Retina (tissue), 1 donor: ENCODE results near the gene FAM167B.

ENCODE experiments used
- DNase-seq: peaks from one replicate; pipeline ENCODE4 v3.0.0-alpha.2; 2016

Gene FAM167B

DNA sequence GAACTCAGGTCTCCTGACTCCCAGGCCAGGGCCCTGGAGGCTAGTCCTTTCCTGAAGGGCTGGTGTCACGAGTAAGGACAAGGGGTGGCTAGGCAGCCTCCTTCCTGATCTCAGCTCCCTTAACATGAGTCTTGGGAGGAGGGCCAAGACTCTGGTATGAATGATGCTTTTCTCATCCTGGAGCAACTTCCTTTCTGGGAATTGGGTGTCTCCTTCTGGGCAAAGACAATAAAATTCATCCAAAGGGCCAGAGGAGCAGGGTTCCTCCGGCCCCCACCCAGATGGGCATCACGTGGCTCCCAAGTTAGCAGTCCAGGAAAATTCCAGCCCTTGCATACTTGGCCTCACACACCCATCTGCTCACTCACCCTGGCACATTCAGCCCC lies at the start of gene FAM167B:
FAM167B (plus strand) TSS at position 335 of the 386 bp plus-strand sequence. CDS start 200 bp downstream, outside the sequence.
- no peak for DNase-seq

DNA sequence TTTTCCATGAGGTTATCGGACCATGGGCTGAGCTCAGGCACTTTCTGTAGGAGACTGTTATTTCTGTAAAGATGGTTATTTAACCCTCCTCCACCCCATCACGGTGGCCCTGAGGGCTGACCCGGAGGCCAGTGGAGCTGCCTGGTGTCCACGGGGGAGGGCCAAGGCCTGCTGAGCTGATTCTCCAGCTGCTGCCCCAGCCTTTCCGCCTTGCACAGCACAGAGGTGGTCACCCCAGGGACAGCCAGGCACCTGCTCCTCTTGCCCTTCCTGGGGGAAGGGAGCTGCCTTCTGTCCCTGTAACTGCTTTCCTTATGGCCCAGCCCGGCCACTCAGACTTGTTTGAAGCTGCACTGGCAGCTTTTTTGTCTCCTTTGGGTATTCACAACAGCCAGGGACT lies 49.2 kb upstream of the FAM167B start:
- peak; percentile 47 for DNase-seq

DNA sequence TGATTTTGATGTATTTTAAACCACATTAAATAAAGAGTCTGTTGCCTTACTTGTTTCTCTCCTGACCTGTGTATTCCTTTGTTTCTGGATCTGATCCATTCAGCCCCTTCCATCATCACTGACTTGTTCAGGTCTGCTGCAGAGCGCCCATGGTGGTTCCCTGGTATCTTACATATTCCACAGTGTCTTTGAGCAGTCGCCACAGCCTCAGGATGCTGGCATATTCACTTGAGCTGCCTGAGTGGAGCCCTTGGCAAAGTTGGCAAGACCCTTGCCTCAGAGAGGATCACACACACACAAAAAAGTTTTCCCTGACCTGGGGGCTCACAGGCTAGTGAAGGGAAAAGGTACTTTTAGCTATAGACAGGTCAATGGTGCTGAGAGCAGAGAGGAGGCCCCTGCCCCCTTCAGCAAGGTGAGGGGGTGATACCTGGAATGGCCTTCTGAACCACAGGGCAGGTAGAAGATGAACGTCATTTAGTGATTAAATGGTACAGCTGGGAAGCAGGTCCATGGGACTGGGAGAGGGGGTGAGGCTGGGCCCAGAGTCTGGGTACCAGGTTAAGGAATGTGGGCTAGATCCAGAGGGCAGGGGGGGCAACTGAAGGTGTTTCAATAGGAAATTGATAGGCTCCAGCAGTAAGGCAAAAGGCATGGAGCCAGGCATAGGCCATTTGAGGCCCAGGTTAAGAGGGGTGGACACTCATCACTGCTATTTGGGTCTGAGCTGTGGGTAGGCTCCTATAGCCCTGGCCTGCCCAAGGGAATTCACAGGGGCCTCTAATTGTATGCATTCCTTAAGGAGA lies 48.6 kb upstream of the FAM167B start:
- peak; percentile 21 for DNase-seq

DNA sequence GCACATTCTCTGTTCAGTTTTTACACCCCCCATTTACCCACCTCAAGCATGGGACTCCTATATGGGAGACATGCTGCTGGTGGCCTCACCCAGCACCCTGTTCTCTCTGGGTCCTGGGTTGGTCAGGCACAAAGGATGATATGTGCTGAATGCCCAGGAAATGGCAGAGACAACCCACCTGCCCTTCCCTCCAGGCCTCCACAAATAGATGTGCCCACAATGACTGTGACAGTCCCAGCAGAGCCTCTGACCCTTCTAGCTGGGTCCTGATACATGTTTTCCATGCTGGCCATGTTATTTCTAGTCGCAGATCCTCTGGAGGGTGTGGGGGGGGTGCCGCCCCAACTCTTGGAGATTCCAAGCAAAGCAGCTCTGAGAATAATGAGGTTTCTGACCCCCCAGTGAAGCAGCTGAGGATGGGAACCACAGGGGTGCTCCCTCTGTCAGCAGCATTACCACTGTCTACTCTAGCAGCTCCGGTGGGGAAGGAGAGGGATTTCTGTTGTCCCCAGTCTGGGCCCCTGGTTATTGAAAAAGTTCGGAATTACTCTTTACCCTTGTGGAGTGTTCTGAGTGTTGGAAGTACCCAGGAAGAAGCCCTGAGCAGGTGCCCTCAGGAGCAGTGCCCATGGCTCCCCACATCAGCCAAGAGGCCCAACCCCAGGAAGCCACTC lies 47.8 kb upstream of the FAM167B start:
- DNase-seq: peak; percentile 21

DNA sequence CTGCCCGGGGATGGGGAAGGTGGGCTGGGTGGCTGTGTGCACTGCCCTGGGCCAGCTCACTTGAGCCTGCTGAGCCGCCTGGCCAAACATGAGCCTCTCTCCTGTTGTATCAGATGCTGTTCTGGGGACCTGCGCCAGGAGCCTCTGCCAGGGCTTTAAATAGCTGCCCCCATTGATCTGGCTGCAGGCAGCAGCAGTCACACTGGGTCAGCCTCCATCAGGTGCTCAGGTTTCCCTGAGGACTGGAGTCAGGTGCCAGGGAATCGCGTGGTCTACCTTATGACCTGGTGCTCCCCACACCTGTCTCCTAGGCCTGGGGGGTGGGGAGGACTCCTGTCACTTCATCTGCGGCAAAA lies 47.3 kb upstream of the FAM167B start:
- DNase-seq: peak; percentile 45

DNA sequence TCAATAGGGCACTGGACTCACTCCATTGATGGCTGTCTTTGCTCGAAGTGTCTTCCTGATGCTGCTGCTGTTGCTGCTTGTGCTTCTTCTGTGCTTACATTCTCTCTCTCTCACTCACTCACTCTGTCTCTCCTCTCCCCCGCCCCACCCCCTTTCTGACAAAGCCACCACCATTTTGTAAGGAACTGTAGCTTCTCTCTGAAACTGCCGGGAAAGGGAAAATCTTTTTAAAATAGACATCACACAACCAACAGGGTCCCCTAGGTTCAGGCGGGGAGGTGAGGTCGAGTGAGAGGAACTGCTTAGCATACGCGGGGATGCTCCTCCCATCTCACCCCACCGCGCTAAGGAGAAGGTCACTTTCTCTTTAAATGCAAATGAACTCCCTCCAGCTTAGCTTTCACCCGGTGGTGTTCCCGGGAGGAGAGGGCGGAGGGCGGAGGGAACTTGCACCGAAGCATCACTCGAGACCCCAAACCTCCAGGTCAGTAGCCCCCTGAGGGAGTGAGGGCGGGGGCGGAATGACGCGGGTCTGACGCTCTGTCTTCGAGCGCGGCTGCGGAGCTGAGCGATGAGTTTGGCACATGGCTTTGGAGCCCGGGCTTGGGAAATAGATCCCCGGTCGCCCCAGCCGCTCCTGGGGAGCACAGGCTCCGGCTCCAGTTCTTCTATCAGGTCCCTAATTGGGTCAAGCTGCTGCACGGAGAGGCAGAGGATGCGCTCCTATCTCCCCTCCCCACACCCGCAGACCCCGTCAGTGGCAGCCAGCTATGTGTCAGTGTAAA lies 46.6 kb upstream of the FAM167B start, which contains the start of gene CCDC28B:
CCDC28B (plus strand) TSS at position 370 of the 785 bp plus-strand sequence. CDS start 1,341 bp downstream, outside the sequence.
- DNase-seq: peak; percentile 95

DNA sequence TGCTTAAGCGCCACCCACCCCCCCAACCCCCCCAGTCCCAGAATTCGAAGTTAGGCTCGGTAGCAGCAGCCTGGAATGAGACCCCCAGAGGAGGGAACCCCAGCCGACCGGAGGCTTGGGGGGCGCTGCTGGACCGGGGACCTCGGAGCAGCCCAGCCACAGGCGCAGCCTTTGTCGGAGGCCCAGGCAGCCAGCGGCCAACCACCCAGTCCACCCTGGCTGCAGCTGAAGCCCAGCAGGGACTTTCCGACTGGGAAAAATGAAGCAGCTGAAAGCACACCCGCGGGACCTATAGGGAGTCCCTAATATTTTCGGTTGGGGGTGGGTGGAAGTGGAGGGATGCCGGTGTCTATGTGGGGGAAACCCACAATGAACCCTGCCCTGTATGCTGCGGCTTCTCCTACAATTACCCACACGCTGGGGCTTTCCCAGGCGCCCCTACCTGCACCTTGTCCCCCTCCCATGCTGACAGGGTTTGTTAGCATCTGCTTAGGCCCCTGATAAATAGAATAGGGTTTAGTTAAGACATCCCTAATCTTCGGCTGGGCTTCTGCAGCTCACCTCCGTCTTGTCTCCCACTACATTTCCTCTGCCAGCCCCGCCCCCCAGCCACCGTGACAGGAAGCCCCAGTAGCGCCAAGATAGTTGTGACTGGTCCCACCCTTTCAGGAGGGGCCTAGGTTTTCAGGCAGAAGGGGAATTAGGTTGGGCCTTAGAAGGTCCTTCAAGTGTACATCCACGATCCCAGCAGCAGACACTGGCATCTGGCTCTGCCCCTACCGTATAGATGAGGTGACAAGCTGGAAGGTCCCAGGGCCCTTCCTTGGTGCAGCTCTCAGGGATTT lies 45.8 kb upstream of the FAM167B start:
- no peak for DNase-seq

DNA sequence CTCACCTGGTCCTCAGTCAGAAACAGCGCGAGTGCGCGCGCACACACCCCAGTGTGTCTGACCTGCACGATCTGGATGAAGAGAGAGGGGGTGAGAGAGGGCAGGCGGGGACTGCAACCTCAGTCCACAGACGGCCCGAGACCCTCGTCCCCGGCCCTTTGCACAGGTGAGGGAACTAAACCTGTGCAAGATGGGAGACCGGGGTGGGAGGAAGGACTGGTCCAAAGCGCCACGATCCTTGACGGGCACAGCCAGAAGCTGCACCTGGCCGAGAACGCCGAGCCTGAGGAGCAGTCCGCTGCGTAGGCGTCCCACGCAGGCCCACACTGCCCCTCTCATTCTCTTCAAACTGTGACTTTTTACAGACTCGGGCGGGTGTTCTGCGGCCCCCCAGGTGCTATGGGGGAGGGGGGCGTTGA lies 42.1 kb upstream of the FAM167B start:
- DNase-seq: no peak

DNA sequence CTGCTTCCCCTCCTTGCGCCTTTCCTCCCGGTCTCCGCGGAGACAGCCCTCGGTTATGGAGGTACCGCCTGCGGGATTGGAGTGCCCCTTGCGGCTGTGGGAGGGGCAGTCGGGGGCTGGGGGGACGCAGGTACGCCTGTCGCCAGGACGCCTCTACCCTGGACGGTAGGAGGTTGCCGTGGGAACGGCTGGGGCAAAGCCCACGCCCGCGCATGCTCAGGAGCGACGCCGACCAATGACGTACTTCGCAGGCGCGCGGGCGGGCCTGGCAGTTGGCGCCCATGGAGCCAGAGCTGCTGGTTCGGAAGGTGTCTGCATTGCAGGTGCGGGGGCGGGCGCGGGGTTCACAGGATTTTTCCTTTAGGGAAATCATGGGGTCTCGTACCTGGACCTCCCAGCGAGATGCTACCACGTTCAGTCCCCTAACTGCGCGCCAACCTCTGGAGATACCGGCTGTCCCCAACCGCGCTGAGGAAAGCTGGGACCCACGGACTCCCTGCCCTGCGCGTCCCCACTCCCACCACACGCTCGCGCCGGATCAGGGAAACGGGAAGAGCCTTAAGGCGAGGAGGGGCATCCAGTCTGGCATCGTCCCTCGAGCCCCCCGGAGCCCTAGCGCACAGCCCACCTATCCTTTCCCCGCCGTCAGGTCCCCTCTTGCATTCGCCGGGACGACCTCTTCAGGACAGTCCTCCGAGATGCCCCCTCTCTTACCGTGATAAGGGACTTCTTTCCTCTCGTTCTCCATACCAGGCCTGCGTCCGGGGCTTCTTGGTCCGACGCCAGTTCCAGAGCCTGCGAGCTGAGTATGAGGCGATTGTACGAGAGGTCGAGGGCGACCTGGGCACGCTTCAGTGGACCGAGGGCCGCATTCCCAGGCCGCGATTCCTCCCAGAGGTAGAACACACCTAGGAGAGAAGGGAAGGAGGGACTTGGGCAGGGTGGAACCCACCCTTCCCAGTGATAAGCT lies 41.3 kb upstream of the FAM167B start, which contains the start of gene IQCC:
IQCC (plus strand) TSS at position 271 of the 970 bp plus-strand sequence; CDS start at position 282, 11 bp downstream.
- peak; percentile 94 for DNase-seq

DNA sequence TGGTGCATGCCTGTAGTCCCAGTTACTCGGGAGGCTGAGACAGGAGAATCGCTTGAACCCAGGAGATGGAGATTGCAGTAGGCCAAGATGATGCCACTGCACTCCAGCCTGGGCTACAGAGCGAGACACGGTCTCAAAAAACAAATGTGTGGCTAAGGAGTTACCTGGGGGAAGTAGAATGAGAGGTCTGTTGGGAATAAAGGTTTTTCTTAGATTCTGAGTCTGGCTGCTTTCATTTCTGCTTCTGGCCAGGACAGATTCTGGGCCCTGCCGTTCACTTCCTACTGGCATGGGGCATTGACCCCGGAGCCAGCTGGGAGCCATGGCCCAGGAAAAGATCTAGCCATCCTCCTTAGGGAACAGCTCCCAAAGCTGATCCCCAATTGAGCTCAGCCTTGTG lies 38.6 kb upstream of the FAM167B start:
- DNase-seq: no peak

DNA sequence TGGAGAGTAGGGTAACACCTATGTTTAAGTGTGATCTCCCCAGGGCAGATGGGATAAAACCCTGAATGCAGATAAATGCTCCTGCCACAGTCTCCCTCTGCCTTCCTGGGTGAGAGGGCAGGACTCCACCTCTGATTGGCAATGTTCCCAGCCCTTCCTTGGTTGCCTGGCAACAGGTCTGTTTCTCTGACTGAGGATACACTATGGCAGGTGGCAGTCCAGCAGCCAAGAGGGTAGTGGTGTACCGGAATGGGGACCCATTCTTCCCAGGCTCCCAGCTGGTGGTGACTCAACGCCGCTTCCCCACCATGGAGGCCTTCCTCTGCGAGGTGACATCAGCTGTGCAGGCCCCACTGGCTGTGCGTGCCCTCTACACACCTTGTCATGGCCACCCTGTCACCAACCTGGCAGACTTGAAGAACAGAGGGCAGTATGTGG lies 38.1 kb upstream of the FAM167B start, which contains the start of gene DCDC2B:
DCDC2B (plus strand) TSS at position 199 of the 438 bp plus-strand sequence; CDS start at position 204, 5 bp downstream.
- DNase-seq: no peak

DNA sequence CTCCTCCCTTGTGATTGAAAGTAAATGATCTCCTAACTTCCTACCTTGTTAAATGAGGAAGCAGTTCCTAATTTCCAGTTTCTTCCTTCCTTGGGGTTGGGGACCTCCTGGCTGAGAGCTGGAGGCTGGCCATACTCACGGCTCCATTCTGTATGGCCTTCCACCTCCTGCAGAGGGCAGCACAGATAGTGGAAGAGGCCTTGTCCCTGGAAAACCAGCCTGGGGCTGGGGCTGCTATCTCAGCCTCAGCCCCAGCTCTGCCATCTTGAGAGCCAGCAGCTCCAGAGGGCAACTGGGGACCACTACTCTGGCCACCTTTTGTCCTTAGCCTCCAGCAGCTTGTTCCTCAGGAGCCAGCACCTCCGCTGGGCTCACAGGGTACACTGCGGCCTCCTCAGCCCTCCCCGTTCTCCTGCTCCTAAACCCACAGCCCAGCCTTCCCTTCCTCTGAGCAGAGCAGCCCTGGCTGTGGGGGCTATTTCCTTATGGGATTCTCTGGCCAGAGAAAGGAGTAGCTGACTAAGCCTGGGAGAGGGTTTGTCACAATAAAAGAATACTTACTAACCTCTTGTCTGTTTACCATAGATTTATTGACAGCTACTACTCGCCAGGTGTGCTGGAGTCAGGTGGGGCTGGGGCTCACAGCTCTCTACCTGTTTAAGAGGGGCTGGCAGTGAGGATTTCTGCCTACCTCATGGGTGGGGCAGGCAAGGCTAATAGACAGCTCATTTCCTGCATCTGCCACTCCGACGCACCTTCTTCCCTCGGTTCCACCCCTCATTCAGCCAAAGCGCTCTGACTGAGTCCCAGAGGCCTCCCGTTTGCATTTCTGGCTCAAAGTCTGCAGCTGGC lies 31.2 kb upstream of the FAM167B start:
- DNase-seq: peak; percentile 69

DNA sequence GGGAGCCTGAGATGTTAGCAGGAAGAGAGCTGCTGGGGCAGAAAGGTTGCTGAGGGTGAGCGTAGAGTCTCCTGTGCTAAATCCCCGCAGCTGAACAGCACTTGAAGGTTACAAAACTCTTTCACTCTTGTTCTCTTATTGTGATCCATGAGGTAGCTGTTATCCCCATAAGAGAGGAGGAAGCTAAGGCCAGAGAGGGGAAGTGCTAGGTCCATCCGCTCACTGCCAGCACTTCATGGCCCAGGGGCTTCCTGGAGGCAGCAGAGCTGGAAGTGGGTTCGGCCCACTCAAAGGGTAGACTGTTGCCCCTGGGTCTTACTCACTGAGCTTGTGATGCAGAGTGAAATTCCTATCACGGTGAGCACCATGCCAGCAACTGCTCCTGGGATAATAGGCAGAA lies 30.5 kb upstream of the FAM167B start:
- no peak for DNase-seq

DNA sequence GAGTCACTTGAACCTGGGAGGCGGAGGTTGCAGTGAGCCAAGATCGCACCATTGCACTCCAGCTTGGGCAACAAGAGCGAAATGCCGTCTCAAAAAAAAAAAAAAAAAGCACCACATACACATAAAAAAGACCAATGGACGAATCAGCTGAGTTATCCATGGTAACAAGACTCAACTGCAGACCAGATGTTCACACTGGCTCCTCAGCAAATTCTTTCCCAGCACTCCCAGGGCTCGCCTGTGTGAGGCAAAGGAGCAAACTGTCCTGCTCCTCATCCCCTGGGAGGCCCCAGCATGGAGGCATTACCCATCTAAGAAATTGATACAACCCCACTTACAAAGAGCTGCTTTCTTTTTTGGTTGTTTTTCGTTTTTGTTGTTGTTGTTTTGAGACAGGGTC lies 28.0 kb upstream of the FAM167B start:
- DNase-seq: no peak

DNA sequence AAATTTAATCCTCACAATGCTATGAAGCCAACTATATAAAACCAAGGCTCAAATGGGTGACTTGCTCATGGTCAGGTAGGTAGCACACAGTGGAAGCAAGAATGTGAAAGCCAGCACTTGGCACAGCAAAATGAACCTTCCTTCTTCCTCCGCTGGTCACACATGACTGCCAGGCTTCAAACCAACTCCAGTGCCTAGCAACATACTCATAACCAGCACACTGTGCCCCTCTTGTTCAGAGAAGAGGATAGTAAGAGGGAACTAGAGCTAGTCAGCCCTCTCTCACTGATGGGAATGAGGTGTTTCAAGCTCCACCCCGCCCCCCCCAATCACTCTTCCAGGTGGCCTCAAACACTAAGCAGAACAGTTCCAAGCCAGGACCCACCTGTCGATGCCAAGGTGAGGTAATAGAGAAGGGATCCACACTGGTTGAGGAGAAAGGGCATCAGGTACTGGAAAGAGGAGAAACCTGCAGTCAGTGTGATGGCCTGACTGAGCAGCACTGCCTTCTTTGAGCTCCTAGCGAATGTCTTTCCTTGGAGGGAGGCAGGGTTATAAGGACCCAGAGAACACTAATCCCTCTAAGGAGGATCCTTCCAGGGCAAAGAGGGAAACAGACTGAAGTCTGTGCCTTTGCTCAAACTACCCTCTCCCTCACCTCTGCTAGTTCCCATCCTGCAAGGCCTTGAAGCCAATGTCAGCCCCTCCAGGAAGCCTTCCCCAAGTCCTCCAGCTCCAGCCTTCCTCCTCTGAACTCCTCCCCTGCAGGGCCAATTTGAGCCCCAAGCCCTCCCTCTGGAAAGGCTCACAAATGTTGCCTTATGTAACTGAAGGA lies 26.1 kb upstream of the FAM167B start:
- no peak for DNase-seq

DNA sequence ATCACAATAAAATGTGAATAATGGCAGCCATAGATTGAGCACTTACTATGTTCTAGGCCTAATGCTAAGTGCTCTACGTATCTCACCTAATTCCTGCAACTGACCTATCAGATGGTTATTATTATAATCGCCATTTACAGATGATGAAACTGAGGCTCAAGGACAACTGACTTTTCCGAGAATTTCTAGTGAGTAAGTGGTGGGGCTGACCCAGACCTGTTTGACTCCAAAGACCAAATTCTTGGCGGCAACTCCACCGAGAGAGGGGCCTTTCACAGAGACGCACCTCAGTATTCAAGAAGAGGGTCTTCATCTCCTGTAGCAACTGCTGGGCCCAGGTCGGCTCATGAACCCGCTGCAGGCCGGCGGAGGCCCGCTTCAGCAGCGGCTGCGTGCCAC lies 25.4 kb upstream of the FAM167B start:
- no peak for DNase-seq

DNA sequence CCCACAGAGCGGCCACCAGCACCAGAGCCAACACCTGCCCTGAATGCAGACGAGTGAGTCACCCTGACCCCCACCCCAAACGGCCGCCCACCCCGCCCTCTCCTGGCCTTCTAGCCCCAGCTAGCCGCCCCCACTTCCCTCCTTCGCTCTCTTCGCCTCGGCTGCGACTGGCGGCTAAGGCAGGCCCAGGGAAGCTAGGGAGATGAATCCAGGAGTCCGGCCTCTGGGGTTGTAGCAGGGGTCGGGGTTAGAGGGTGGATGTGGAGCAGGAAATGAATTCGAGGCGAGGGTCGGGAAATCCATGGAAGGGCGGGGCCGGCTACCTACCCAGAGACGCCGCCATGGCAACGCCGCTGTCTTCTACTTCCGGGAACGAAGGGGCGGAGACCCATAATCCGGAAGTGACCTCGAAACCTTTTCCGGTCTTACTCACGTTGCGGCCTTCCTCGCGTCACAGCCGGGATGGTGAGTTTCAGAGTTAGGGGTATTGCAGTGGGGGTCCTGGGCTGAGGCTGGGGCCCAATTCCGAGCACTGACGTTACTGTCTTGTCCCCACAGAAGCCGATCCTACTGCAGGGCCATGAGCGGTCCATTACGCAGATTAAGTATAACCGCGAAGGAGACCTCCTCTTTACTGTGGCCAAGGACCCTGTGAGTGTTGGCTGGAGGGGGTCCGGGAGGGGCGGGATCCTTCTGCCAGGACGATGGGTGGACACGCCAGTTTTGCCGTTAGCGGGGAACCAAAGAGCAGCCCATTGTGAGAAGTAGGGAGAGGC lies 24.9 kb upstream of the FAM167B start, which contains the start of the genes EIF3I and TMEM234:
EIF3I (plus strand) TSS at position 428 of the 776 bp plus-strand sequence; CDS start at position 463, 35 bp downstream.
TMEM234 (minus strand) TSS at position 374 of the 776 bp plus-strand sequence; CDS start at position 343, 31 bp downstream.
- peak; percentile 93 for DNase-seq

DNA sequence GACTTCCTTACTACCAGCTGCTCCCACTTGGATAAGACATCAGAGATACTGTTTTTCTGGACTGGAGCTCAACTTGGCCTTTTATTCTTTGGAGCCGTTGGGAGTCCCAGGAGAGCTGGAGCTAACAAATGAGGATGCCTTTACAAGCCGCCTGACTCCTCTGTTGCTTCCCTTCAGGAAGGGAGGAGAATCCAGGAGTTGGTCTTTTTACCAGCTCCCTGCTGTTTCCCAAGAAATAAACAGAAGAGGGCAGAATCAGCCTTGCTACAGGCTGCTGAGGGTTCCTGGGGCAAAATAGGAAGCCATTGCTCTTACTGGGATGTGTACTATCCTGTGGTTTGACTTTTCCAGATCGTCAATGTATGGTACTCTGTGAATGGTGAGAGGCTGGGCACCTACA lies 23.3 kb upstream of the FAM167B start:
- no peak for DNase-seq
